ENCODE measurements around the gene IRF2. TPM values are rescaled to one million over a fixed set of nuclear protein-coding genes. Genes with fewer than 3 reads are reported as not detected.
"Not testable (repeated sequence)": the region's sequence is repeated elsewhere in the genome, so short reads cannot be mapped to it uniquely, and the experiment has no call there.

Gene IRF2
- total and polyA plus RNA-seq, 2 experiments from 2014 or later: 12.8 to 14.2 TPM

DNA sequence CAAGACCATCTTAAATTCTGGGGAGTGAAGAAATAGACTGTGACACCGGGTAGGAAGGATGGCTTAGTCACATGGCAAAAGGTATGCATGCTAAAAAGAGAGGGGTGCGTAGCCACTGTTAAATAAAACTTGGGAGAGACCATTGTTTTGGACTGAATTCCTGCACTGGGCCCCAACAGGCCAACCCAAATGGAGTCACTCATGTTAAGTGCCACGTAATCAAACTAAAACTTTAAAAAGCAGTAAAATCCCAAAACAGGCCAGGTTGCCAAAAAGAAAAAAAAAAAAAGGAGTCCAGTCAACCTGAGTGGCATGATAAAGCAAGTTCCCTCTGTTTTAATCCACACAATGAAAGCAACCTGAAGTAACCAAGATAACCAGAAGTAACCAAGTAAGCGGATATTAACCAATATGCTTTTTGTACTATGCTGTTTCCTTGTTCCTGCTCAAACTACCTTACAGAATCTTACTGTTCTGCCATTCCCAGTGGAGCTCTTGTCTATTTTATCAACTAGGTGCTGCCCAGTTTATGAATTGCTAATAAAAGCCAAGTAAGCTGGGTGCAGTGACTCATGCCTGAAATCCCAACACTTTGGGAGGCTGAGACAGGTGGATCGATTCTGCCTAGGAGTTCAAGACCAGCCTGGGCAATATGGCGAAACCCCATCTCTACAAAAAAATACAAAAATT lies 132.0 kb downstream of the IRF2 start:
- no peak for DNase-seq
- in situ Hi-C loops (cut with MboI): no loop called here
- Histone ChIP-seq H3K4me1 (ENCODE audit: insufficient read depth) (no peaks in the 10 kb centered on the region), H2AFZ (no peak overlapping the region), H3K9ac (no peak overlapping the region), H3K9me3 (ENCODE audit: low read depth) (no peaks in the 10 kb centered on the region), H3K36me3 (ENCODE audit: low read depth) (no peaks in the 10 kb centered on the region), H3K27me3 (replicated peaks; ENCODE audit: insufficient read depth) (no peaks in the 10 kb centered on the region), H3F3A (ENCODE audit: insufficient read depth) (no peaks in the 10 kb centered on the region), H3K79me2 (ENCODE audit: insufficient read depth) (no peaks in the 10 kb centered on the region), H3K27ac (no peak overlapping the region), H4K20me1 (ENCODE audit: insufficient read depth) (no peaks in the 10 kb centered on the region), H3K9me2 (ENCODE audit: insufficient read depth) (no peaks in the 10 kb centered on the region), H3K4me3 (no peak overlapping the region), H3K4me2 (ENCODE audit: unreplicated experiment) (no peak overlapping the region)
- 90 to 92% methylated on average over 6 of the region's 6 CpGs for WGBS, 2 experiments (ENCODE audit: low coverage in 1 of 2, low lambda C conversion rate in 2 of 2, missing lambda C conversion rate in 2 of 2)
- TF ChIP-seq EZH2phosphoT487 (IDR thresholded peaks at IDR 0.05; ENCODE audit: insufficient read depth, low read depth) (no peak), EZH2 (IDR thresholded peaks at IDR 0.05; ENCODE audit: insufficient read depth, poor library complexity, severe bottlenecking) (no peak)

DNA sequence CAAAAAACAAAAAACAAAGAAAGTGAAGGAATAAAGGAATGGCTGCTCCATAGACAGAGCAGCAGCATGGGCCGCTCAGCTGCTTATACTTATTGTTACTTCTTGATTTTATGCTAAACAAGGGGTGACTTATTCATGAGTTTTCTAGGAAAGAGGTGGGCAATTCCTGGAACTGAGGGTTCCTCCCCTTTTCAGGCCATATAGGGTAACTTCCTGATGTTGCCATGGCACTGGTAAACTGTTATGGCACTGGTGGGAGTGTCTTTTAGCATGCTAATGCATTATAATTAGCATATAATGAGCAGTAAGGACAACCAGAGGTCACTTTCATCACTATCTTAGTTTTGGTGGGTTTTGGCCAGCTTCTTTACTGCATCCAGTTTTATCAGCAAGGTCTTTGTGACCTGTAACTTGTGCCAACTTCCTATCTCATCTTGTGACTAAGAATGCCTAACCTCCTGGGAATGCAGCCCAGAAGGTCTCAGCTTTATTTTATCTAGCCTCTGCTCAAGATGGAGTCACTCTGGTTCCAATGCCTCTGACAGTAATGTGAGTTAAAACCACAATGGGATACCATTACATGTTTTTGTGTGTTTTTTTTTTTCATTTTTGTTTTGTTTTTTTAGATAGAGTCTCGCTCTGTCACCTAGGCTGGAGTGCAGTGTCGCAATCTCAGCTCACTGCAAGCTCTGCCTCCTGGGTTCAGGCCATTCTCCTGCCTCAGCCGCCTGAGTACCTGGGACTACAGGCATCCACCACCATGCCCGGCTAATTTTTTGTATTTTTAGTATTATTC lies 134.8 kb downstream of the IRF2 start:
- H3F3A ChIP-seq (ENCODE audit: insufficient read depth); in situ Hi-C loops (cut with MboI); H3K27me3 ChIP-seq (replicated peaks; ENCODE audit: insufficient read depth); H3K79me2 ChIP-seq (ENCODE audit: insufficient read depth); H3K4me2 ChIP-seq (ENCODE audit: unreplicated experiment); H4K20me1 ChIP-seq (ENCODE audit: insufficient read depth); H3K9me2 ChIP-seq (ENCODE audit: insufficient read depth); H3K9ac ChIP-seq; H3K36me3 ChIP-seq (ENCODE audit: low read depth); H3K4me3 ChIP-seq; H2AFZ ChIP-seq; H3K4me1 ChIP-seq (ENCODE audit: insufficient read depth); H3K9me3 ChIP-seq (ENCODE audit: low read depth); H3K27ac ChIP-seq: not testable (repeated sequence)
- DNase-seq: peak; percentile 40
- WGBS, 2 experiments (ENCODE audit: low coverage in 1 of 2, low lambda C conversion rate in 2 of 2, missing lambda C conversion rate in 2 of 2): 89 to 94% methylated on average over 5 of the region's 5 CpGs

DNA sequence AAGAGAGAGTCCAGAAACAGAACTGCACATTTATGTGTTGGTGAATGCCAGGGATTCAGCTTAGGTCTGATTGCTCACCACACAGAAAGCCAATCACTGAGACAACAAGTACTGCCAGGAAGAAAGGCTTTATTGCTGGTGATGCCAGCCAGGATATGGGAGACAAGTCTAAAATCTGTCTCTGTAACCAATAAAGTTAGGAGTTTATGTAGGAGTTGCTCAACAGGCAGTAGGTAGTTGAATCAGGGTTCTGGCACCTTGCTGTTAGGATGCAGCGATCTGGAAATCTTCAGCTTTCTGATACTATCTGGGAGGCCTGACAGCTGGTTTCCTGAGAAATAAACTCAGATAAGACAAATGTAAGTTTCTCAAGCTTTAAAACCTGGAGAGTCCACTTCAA lies 136.4 kb downstream of the IRF2 start:
- no peaks in the 10 kb centered on the region for H3F3A ChIP-seq (ENCODE audit: insufficient read depth)
- no peaks in the 10 kb centered on the region for H3K27me3 ChIP-seq (replicated peaks; ENCODE audit: insufficient read depth)
- H3K27ac ChIP-seq: no peak overlapping the region
- no peak overlapping the region for H3K4me2 ChIP-seq (ENCODE audit: unreplicated experiment)
- H4K20me1 ChIP-seq (ENCODE audit: insufficient read depth): no peaks in the 10 kb centered on the region
- H3K9ac ChIP-seq: no peak overlapping the region
- no peaks in the 10 kb centered on the region for H3K9me2 ChIP-seq (ENCODE audit: insufficient read depth)
- no peaks in the 10 kb centered on the region for H3K79me2 ChIP-seq (ENCODE audit: insufficient read depth)
- H3K9me3 ChIP-seq (ENCODE audit: low read depth): no peaks in the 10 kb centered on the region
- TF ChIP-seq EZH2 (IDR thresholded peaks at IDR 0.05; ENCODE audit: insufficient read depth, poor library complexity, severe bottlenecking): no peak
- no peak for TF ChIP-seq EZH2phosphoT487 (IDR thresholded peaks at IDR 0.05; ENCODE audit: insufficient read depth, low read depth)
- H3K36me3 ChIP-seq (ENCODE audit: low read depth): no peaks in the 10 kb centered on the region
- H3K4me1 ChIP-seq (ENCODE audit: insufficient read depth): no peaks in the 10 kb centered on the region
- DNase-seq: no peak
- no peak overlapping the region for H3K4me3 ChIP-seq
- WGBS, 2 experiments (ENCODE audit: low coverage in 1 of 2, low lambda C conversion rate in 2 of 2, missing lambda C conversion rate in 2 of 2): 84 to 88% methylated on average over 1 of the region's 1 CpG
- no peak overlapping the region for H2AFZ ChIP-seq
- in situ Hi-C loops (cut with MboI): no loop called here

Small RNA genes lying within 50 kb of the gene (small RNA-seq; reads per million reads assigned to genes)
- gene RF00152 (ENCODE audit: low read depth, low replicate concordance): not detected

Other genes starting within 250 kb of the IRF2 start
- gene CASP3, start 174.9 kb upstream of the IRF2 start, total RNA-seq (2014; rRNA removed; shearing (Covaris generic)): 45.8 and 50.7 TPM in 2 replicates
- gene CASP3, start 174.9 kb upstream of the IRF2 start, polyA plus RNA-seq (2016; fragmentation: Nextera tagmentation; extraction: Ambion mirVana): 53.2 and 53.4 TPM in 2 replicates
- 16.0 and 19.7 TPM in 2 replicates for gene PRIMPOL, start 175.2 kb upstream of the IRF2 start, total RNA-seq (2014; rRNA removed; shearing (Covaris generic))
- gene PRIMPOL, start 175.2 kb upstream of the IRF2 start, polyA plus RNA-seq (2016; fragmentation: Nextera tagmentation; extraction: Ambion mirVana): 14.2 and 15.0 TPM in 2 replicates

Data from GM23248 (cell line).